Testis (tissue), 2 donors: ENCODE measurements around the gene RAB33B.

Source experiments
- POLR2A ChIP-seq: fragments of 450-650 bp; IDR thresholded peaks from one replicate; pipeline ENCODE4 v1.6.1; 2017; ENCODE audit warnings: antibody characterized with exemption, mild to moderate bottlenecking, moderate library complexity
- TF ChIP-seq, protein P1 (sequence below), 3 experiments: fragments of 450-650 bp in 2 of 3; fragments of 200-600 bp in 1 of 3; sonication (generic) in 1 of 3; IDR thresholded peaks; one replicate each; pipeline ENCODE4 v1.5.1; 2016 to 2019; ENCODE audit warnings: antibody characterized with exemption in 3 of 3, mild to moderate bottlenecking in 2 of 3, moderate library complexity in 1 of 3

DNA sequence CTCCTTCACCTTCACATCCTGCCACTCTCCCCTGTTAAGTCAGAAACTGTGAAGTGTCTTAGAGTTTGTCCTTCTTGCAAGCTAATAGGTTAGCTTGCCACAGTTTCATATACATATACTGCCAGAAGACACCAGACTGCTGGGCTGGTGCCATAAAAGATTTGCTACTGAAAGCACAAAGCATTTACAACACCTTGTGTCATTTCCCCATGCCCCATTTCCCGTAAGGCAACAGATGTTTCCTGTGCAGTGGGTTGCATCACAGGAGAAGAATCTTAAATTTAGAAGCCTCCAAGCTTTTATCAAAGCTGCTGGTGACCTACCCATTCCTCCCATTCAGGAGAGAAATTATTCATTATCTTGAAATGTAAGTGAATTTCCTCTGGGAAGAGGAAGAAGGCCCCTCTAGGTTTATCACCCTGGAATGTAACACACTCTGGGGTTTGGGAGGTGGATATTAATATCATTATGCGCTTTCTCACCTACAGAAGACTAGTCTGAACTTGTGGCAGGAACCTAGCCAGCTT, 34.5 kb upstream of the RAB33B start:
- TF ChIP-seq, protein P1, sequence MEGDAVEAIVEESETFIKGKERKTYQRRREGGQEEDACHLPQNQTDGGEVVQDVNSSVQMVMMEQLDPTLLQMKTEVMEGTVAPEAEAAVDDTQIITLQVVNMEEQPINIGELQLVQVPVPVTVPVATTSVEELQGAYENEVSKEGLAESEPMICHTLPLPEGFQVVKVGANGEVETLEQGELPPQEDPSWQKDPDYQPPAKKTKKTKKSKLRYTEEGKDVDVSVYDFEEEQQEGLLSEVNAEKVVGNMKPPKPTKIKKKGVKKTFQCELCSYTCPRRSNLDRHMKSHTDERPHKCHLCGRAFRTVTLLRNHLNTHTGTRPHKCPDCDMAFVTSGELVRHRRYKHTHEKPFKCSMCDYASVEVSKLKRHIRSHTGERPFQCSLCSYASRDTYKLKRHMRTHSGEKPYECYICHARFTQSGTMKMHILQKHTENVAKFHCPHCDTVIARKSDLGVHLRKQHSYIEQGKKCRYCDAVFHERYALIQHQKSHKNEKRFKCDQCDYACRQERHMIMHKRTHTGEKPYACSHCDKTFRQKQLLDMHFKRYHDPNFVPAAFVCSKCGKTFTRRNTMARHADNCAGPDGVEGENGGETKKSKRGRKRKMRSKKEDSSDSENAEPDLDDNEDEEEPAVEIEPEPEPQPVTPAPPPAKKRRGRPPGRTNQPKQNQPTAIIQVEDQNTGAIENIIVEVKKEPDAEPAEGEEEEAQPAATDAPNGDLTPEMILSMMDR (IDR thresholded peaks at IDR 0.05), result no peak
- TF ChIP-seq POLR2A, result no peak
